Upper lobe of left lung (tissue), 4 donors: ENCODE data around the gene IL23R.

ENCODE experiments used
- CTCF ChIP-seq, 6 experiments: fragments of 450-650 bp in 4 of 6; fragments of 200-600 bp in 2 of 6; sonication (generic) in 2 of 6; IDR thresholded peaks; one replicate each; pipeline ENCODE4 v1.5.1; 2016 to 2019; ENCODE audit warnings: antibody characterized with exemption in 6 of 6
- POLR2A ChIP-seq, 4 donors: fragments of 450-650 bp; IDR thresholded peaks; one replicate each; pipeline ENCODE4 v1.5.1; 2016 to 2017; ENCODE audit warnings: antibody characterized with exemption in 4 of 4, mild to moderate bottlenecking in 2 of 4

GRCh38 chr1:67213948-67214347, 47.7 kb downstream of the IL23R start:
- TF ChIP-seq CTCF (IDR thresholded peaks at IDR 0.05) (no peak), POLR2A (IDR thresholded peaks at IDR 0.05) (no peak)
